Thyroid gland (tissue), 4 donors: ENCODE results near the gene ASCL2. TPM values are rescaled to one million over a fixed set of nuclear protein-coding genes. Genes with fewer than 3 reads are reported as not detected.

Experiments
- DNase-seq, 2 donors: peaks; one replicate each; pipeline ENCODE4 v3.0.0-alpha.2; 2019
- H3K27ac ChIP-seq, 3 donors: fragments of 200-600 bp; sonication (generic); 1 replicate in 2 of 3; 2 replicates in 1 of 3; pipeline ENCODE4 v1.5.1; 2016 to 2019; ENCODE audit warnings: mild to moderate bottlenecking in 1 of 3, moderate library complexity in 1 of 3
- H3K27me3 ChIP-seq: fragments of 200-600 bp; sonication (generic); one replicate; pipeline ENCODE4 v1.5.1; 2019
- H3K36me3 ChIP-seq, 2 donors: fragments of 200-600 bp; sonication (generic); one replicate each; pipeline ENCODE4 v1.5.1; 2016 to 2019
- H3K4me1 ChIP-seq, 2 donors: fragments of 200-600 bp; sonication (generic); one replicate each; pipeline ENCODE4 v1.5.1; 2017 to 2019
- H3K4me3 ChIP-seq, 3 donors: fragments of 200-600 bp; sonication (generic); replicated peaks in 1 of 3; 1 replicate in 2 of 3; 2 replicates in 1 of 3; pipeline ENCODE4 v1.5.1; 2016; ENCODE audit warnings: mild to moderate bottlenecking in 1 of 3
- H3K9me3 ChIP-seq: fragments of 200-600 bp; sonication (generic); one replicate; pipeline ENCODE4 v1.5.1; 2017
- CTCF ChIP-seq, 6 experiments: fragments of 200-600 bp in 3 of 6; fragments of 450-650 bp in 3 of 6; sonication (generic) in 3 of 6; IDR thresholded peaks; one replicate each; pipeline ENCODE4 v1.5.1; 2016 to 2019; ENCODE audit warnings: antibody characterized with exemption in 6 of 6, mild to moderate bottlenecking in 2 of 6, inconsistent platforms in 1 of 6, moderate library complexity in 1 of 6
- POLR2A ChIP-seq, 2 donors: fragments of 450-650 bp; IDR thresholded peaks; one replicate each; pipeline ENCODE4 v1.6.1; 2017; ENCODE audit warnings: antibody characterized with exemption in 2 of 2, mild to moderate bottlenecking in 2 of 2, moderate library complexity in 1 of 2
- WGBS, 2 donors: methylation state at CpG; one replicate each; pipeline ENCODE4 v1.1.5; 2017; 5-methylcytosine and 5-hydroxymethylcytosine counted together
- intact Hi-C: fragments of 100-400 bp; cut with DNase I; formaldehyde crosslinking; loops from one replicate; pipeline ENCODE4 v1.15.1; 2023
- total RNA-seq, 4 donors: library from RNA; depleted of rRNA; stranded (reverse); fragments of >200 nt; gene quantifications; one replicate each; pipeline ENCODE4 v1.2.3, GENCODE V29; 2016

ASCL2 gene
- total RNA-seq, 4 donors from 2014 or later, result 0.46 to 2.9 (median 0.66) TPM

- intact Hi-C loops, result no loop called here
- TF ChIP-seq POLR2A (IDR thresholded peaks at IDR 0.05), result no peak
- H3K27ac ChIP-seq, result no peak overlapping the region
These were observed 4.4 kb downstream of the ASCL2 start for GRCh38 chr11:2265854-2266585.

GRCh38 chr11:2265396-2265795, 5.0 kb downstream of the ASCL2 start:
- WGBS, 2 donors, result 68 to 74% methylated on average over 2 of the region's 2 CpGs
- Histone ChIP-seq H3K27me3 (no peaks in the 10 kb centered on the region), H3K4me1 (peaks cover 1 to 20% of the 10 kb centered on the region in 2 donors), H3K36me3 (no peaks in the 10 kb centered on the region), H3K9me3 (no peaks in the 10 kb centered on the region), H3K27ac (no peak overlapping the region), H3K4me3 (no peak overlapping the region)
- DNase-seq, result no peak
- intact Hi-C loops, result no loop called here
- TF ChIP-seq POLR2A (IDR thresholded peaks at IDR 0.05) (no peak), CTCF (IDR thresholded peaks at IDR 0.05) (no peak)

More at GRCh38 chr11:2265854-2266585, 4.4 kb downstream of the ASCL2 start:
- Histone ChIP-seq H3K9me3 (no peaks in the 10 kb centered on the region), H3K4me1 (peaks cover 7 to 26% of the 10 kb centered on the region in 2 donors), H3K4me3 (no peak overlapping the region), H3K36me3 (no peaks in the 10 kb centered on the region), H3K27me3 (no peaks in the 10 kb centered on the region)
- DNase-seq, result no peak
- WGBS, 2 donors, result 80 to 82% methylated on average over 24 of the region's 24 CpGs

- no peak overlapping the region for H3K4me3 ChIP-seq
- peaks cover 0 to 11% of the 10 kb centered on the region in 2 donors for H3K4me1 ChIP-seq
- intact Hi-C loops, result no loop called here
- no peaks in the 10 kb centered on the region for H3K36me3 ChIP-seq
- DNase-seq, result no peak
- no peak overlapping the region for H3K27ac ChIP-seq
- no peaks in the 10 kb centered on the region for H3K27me3 ChIP-seq
- H3K9me3 ChIP-seq, result no peaks in the 10 kb centered on the region
- WGBS, 2 donors, result 92 to 93% methylated on average over 22 of the region's 22 CpGs
- TF ChIP-seq POLR2A (IDR thresholded peaks at IDR 0.05) (no peak), CTCF (IDR thresholded peaks at IDR 0.05) (no peak)
These were observed 5.9 kb downstream of the ASCL2 start for GRCh38 chr11:2264366-2265053.

- no peak for DNase-seq
- Histone ChIP-seq H3K4me1 (peaks cover 0 to 6% of the 10 kb centered on the region in 2 donors), H3K36me3 (no peaks in the 10 kb centered on the region), H3K27me3 (no peaks in the 10 kb centered on the region), H3K27ac (no peak overlapping the region), H3K4me3 (no peak overlapping the region), H3K9me3 (no peaks in the 10 kb centered on the region)
- WGBS, 2 donors, result 97 to 98% methylated on average over 5 to 13 of the region's 13 CpGs
- no peak for TF ChIP-seq CTCF (IDR thresholded peaks at IDR 0.05)
- TF ChIP-seq POLR2A (IDR thresholded peaks at IDR 0.05), result no peak
- intact Hi-C loops, result no loop called here
These were observed 6.5 kb downstream of the ASCL2 start for GRCh38 chr11:2263724-2264360.

GRCh38 chr11:2263071-2263565, 7.3 kb downstream of the ASCL2 start:
- TF ChIP-seq CTCF (IDR thresholded peaks at IDR 0.05), result no peak
- TF ChIP-seq POLR2A (IDR thresholded peaks at IDR 0.05), result no peak
- Histone ChIP-seq H3K27me3 (no peaks in the 10 kb centered on the region), H3K4me3 (no peak overlapping the region), H3K9me3 (no peaks in the 10 kb centered on the region), H3K27ac (no peak overlapping the region), H3K4me1 (no peaks in the 10 kb centered on the region), H3K36me3 (no peaks in the 10 kb centered on the region)
- no peak for DNase-seq
- 93 to 97% methylated on average over 3 to 4 of the region's 10 CpGs for WGBS, 2 donors
- intact Hi-C loops, result no loop called here
